NT2/D1 (cell line): ENCODE measurements around the gene LAYN.

Source experiments
- YY1 ChIP-seq: IDR thresholded peaks from 2 replicates; pipeline ENCODE4 v1.6.1; 2011; ENCODE audit not compliant: insufficient read length, insufficient read depth
- ZNF274 ChIP-seq: IDR thresholded peaks from 2 replicates; pipeline ENCODE4 v1.6.1; 2011; ENCODE audit warnings: mild to moderate bottlenecking, low read depth, low read length

DNA sequence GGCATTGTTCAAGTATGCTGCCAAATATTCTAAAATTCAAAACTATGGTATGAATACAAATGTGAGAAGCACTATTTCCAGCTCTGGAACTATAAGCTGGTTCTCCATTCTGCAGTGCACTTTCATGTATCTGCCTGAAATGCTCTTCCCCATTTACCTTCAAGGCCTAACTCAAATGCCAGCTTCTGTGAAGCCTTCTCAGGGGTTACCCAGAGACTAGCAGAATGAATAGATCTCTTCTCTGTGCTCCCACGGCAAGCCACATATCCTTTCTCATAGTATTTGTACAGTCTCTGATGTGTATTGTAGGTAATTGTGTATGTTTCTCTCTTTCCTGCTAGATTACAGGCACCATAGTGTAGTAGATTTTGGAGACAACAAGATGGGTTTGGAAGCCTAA, 21.9 kb upstream of the LAYN start:
- TF ChIP-seq ZNF274 = no peak
- no peak for TF ChIP-seq YY1
